CD4-positive, alpha-beta T cell treated with Interleukin-6 for 4 hours (primary cell): ENCODE results near the gene EMC10.
"Not testable (repeated sequence)": the region's sequence is repeated elsewhere in the genome, so short reads cannot be mapped to it uniquely, and the experiment has no call there.

Experiments used
- DNase-seq: peaks from one replicate; pipeline ENCODE4 v3.0.0-alpha.2; 2020; ENCODE audit warnings: mixed read lengths

The EMC10 gene

DNA sequence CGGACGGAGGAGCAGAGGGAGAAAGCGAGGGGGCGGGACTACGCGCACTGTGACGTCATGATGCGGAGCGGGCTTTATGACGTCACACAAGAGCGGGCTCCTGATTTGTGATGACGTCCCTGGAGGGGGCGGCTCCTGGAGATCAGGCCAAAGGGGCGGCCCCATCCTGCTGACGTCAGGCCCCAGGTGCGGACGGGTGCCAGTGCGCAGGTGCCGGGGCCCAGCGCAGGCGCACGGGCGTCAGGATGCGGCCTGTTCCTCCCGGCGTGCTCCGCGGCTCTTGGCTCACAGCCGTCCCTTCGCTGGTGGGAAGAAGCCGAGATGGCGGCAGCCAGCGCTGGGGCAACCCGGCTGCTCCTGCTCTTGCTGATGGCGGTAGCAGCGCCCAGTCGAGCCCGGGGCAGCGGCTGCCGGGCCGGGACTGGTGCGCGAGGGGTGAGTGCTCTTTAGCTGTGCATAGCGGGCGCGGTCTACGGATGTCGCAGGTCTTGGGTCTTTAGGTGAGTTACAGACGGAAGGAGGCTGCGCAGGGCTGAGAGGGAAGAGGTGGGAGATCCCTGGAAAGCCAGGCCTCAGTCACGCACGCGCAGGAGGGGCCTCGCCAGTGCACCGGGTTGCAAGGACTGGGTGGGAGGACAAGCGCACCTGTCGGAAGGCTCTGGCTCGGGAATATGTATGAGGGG lies at the start of gene EMC10, which contains the start of gene GARIN5A:
Gene EMC10 (plus strand): TSS at position 284 of the 683 bp plus-strand sequence. CDS start 38 bp downstream, at position 322.
Gene GARIN5A (minus strand): TSS at position 625 of the 683 bp plus-strand sequence. CDS start 460 bp downstream, at position 165.
- peak; percentile 91 for DNase-seq

DNA sequence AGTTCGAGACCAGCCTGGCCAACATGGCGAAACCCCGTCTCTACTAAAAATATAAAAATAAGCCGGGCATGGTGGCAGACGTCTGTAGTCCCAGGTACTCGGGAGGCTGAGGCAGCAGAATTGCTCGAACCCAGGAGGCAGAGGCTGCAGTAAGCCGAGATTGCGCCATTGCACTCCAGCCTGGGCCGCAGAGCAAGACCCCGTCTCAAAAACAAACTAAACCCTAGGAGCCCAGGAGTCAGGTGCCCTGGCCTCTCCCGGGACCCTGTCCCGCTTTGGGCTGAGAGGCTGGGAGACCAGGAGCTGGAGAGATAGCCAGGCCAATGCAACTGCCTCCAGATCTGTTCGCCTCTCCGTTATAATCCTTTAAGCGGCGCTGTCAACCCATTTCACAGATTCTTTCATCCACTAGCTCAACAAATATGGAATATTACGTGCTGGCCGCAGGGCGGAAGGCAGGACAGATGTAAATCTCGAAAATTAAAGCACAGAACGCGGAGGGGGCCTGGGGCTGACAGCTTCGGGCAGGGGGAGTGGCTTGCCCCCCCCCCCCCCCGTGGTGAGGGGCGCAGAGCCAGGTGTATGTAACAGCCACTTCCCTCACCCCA lies 48.9 kb upstream of the EMC10 start:
- DNase-seq = no peak

DNA sequence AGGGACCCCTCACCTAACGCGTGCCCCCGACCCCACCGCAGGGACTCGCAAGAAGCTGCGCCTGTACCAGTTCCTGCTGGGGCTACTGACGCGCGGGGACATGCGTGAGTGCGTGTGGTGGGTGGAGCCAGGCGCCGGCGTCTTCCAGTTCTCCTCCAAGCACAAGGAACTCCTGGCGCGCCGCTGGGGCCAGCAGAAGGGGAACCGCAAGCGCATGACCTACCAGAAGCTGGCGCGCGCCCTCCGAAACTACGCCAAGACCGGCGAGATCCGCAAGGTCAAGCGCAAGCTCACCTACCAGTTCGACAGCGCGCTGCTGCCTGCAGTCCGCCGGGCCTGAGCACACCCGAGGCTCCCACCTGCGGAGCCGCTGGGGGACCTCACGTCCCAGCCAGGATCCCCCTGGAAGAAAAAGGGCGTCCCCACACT lies 48.3 kb upstream of the EMC10 start:
- DNase-seq = peak; percentile 66

DNA sequence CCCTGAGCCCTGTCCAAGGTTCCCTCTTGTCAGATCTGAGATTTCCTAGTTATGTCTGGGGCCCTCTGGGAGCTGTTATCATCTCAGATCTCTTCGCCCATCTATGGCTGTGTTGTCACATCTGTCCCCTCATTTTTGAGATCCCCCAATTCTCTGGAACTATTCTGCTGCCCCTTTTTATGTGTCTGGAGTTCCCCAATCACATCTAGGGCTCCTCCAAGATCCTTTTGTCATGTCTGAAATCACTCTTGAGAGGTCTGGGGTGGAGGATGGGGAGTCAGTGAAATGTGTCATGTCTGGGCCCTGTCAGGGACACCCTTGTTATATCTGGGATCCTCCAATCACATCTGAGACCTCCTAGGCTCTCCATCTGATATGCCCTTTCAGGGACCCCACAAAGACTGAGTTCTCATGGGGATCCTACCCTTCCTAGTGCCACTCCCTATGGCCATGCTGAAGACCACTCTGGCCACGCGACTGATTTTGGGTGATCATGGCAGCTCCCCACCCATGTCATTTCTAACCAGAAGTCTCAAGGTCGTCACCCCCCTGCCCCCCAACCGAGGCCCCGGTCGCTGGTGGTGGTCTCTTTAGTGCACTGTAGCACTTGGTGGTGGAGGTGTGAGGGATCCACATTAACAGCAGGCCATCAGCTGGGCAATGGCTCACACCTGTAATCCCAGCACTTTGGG lies 47.4 kb upstream of the EMC10 start:
- no peak for DNase-seq

DNA sequence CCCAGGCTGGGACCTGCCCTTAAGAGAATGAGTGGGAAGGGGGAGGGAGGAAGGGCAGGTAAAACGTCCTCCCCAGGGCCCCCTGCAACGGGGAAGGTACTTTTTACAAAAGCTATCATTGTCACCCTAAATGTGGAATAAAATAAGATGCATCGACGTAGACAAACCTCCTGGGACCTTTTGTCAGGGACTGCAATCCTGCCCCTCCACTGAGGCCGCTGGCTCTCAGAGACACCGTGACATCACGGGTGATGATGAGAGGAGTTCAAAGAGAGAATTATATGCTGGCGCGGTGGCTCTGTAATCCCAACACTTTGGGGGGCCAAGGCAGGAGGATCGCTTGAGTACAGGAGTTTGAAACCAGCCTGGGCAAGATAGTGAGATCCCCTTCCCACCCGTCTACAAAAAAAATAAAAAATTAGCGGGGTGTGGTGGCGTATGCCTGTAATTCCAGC lies 45.4 kb upstream of the EMC10 start:
- no peak for DNase-seq

DNA sequence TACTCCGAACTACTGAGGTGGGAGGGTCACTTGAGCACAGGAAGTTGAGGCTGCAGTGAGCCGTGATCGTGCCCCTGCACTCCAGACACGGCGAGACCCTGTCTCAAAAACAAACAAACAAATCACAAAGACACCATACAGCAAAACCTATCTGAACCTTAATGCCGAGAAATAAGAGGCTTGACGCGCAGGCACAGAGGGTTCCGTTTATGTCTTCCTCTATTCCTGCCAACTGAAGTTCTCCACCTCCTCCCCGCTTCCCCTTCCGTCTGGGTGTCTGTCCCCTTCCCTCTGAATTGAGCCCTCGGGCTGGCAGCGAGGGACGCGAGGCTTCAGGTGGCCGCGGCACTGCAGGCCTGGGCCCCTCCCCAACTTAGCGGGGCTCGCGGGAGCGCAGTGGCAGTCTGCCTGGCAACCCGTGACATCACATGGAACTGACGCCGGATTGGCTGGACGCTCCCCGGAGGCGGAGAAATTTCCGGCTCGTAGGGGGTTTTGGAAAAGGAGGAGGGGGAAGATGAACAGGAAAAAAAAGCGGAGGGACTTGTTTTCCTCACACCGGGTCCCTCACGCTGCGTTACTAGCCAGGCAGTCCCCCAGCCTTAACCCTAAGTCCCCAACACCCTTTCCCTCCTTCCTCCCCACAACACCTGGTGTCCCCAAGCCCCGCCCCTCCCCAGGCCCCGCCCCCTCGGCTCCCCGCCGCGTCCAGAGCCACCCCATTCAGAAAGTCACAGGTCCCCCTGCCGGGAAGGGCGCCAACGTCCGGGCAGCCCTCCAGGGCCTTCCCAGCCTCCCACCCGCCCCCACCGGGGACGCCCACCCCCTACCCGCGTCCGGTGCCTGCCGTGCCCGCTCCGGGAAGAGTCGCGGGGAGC lies 44.7 kb upstream of the EMC10 start:
- DNase-seq = peak; percentile 87

DNA sequence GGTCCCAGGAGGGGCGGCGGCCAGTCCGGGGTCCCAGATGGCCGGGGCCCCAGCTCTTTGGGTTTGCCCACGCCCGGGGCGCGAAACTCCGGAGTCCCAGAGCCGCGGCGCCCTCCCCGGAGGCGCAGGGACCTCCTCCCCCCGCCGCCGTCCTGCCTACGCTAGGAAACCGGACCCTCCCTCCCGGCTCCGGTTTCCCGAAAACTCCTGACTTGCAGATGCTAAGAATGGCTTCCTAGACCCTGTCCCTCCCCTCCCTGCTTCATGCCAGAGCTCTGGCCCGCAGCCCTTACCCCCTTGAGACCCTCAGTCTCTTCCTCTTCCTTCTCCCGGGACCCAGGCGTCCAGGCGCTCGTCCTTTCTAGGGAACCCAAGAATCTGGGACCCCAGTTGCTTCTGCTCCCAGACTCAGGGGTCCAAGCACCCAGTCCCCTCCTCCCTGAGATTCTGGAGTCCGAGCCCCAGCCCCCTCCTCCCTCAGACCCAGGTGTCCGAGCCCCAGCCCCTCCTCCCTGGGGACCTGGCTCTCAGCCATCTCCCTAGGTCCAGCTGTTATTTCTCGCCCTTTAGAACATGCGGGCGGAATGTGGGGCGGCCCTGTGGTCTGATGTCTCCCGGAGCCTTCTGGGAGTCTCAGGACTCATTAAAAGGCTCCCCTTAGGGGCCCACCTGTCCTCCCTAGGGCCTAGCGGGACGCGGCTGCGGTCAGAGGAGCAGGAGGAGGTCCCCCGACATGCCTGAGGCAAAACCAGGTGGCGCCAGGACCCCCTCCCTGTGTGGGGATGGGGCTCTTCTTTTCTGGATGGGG lies 43.9 kb upstream of the EMC10 start, which contains the start of gene MYBPC2:
Gene MYBPC2 (plus strand): TSS at position 672 of the 808 bp plus-strand sequence. CDS start 62 bp downstream, at position 734.
- no peak for DNase-seq

DNA sequence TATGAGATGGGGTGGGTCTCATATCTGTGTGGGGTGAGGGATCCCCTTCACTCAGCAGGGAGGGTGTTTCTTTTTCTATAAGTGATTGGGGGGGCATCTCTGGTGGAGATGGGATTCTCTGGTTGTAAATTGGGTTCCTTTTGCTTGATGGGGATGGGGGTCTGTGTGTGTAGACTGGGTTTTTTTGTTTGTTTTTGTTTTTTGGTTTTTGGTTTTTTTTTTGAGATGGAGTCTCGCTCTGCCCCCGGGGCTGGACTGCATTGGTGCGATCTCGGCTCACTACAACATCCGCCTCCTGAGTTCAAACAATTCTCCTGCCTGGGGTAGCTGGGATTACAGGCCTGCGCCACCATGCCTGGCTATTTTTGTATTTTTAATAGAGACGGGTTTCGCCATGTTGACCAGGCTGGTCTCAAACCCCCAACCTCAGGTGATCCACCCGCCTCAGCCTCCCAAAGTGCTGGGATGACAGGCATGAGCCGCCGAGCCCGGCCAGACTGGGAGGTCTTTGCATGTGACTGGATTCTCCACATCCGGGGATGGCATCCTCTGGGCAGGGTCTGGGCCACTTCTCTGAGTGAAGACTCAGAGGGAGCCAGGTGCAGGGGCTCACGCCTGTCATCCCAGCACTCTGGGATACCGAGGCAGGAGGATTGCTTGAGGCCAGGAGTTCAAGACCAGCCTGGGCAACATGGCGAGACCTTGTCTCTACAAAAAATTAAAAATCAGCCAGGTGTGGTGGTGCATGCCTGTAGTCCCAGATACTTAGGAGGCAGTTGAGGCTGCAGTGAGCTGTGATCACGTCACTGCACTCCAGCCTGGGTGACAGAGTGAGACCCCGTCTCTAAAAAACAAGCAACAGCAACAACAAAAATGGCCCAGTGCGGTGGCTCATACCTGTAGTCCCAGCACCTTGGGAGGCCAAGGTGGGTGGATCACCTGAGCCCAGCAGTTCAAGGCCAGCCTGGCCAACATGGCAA lies 42.8 kb upstream of the EMC10 start:
- no peak for DNase-seq

DNA sequence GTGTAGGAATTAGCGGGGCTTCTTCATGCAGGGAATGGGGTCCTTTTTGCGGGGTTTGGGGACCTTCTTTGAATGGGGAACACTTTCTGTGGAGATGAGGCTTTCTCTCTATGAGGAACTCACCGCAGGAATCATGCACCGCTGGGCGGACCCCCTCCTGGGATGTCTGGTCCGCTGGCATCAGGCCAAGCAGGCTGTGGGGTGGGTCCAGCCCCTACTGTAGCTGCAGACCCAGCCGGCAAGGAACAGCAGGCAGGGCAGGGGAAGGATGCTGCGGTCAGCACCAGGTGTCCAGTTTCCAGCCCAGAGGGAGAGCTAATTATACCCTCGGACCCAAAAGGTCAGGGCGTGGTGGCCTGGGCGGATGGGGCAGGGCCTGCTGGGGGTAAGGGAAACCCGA lies 41.8 kb upstream of the EMC10 start:
- DNase-seq = no peak

DNA sequence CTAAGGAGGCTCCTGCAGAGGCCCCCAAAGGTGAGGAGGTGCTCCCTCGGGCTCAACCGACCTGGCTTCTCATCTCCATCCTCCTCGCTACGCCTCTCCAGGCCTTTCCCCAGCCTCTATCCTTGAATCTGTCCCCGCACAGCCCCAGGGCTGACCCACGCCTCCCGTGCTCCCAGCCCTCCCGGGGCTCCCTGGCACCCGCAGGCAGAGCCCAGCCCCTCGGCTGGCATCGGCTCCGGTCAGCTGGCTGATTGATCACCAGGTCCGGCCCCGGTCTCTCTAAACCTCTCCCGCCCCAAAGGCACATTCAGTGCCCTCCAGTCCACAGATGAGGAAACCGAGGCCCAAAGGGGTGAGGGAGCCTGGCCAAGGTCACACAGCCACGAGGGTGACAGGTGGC lies 41.1 kb upstream of the EMC10 start:
- DNase-seq = no peak

DNA sequence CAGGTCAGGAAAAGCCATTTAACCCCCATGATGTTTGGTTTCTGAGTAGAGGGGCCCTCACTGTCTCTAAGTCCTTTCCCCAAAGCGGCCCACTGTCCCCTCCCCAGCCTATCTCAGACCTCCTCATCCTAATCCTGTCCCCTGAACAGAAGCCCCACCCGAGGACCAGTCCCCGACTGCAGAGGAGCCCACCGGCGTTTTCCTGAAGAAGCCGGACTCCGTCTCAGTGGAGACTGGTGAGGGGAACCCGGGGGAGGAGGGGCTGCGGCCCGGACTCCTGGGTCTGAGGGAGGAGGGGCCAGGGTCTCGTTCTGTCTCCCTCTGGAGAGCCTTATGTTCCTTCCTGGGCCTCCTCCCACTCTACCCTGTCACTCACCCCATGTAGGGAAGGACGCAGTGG lies 40.7 kb upstream of the EMC10 start:
- DNase-seq = no peak

DNA sequence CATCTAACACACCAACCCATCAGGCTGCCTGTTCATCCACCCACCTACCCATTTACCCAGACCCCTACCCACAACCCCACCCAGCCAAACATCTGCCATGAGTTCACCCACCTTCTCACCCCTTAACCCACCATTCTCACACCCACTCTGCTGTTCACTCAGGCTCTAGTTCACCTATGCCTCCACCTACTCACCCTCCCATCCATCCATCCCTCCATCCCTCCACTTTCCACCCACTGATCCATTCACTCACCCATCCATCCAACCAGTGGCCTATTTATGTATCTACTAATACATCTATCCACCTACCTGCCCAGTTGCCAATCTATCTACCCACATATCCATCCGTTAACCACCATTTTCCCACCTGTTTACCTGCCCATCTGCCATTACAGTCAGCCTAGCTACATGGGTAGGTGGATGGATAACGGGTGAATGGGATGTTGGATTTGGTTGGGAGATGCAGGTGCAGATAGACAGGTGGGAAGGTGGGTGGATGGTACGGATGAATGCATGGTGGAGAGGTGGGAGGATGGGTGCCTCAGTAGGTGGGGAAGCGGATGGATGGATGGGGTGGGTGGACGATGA lies 38.4 kb upstream of the EMC10 start:
- no peak for DNase-seq

DNA sequence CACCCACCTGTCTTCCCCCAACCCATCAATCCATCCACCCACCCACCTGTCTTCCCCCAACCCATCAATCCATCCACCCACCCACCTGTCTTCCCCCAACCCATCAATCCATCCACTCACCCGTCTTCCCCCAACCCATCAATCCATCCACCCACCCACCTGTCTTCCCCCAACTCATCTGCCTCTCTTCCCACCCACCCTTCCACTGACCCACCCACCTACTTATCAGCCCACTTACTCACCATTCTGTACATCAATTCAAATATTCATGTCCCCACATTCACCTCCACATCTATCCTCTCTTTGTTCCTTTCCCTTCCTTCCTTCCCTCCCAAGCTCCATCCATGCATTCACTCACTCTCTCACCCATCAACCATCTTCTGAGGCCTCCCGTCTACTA lies 37.2 kb upstream of the EMC10 start:
- not testable (repeated sequence) for DNase-seq

DNA sequence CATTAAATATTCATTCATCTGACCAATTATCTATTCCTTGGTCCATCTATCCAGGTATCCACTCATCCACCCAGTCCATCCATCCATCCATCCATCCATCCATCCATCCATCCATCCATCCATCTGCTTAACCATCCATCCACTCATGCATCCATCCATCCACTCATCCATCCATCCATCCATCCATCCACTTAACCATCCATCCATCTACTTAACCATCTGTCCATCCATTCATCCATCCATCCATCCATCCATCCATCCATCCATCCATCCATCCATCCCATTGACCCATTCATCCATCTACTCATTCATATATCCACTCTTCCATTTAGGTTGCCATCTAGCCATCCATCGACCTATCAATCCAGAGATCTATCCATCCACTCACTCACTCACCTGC lies 32.2 kb upstream of the EMC10 start:
- no peak for DNase-seq

DNA sequence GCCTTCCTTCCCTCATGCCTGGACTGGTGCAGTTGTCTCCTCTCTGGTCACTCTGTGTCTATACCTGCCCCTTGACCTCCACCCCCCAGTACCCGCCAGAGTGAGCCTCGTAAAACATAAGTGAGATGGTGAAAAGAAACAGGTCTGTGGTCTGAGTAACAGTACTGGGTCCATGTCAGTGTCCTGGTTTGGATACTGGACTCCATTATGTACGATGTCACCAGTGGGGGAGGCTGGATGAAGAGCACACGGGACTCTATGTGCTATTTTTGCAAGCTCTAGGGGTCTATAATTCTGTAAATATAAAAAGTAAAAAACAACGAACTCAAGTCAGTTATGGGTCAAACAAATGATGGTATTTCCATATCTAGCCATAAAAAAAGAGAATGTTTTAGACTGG lies 29.3 kb upstream of the EMC10 start:
- no peak for DNase-seq

DNA sequence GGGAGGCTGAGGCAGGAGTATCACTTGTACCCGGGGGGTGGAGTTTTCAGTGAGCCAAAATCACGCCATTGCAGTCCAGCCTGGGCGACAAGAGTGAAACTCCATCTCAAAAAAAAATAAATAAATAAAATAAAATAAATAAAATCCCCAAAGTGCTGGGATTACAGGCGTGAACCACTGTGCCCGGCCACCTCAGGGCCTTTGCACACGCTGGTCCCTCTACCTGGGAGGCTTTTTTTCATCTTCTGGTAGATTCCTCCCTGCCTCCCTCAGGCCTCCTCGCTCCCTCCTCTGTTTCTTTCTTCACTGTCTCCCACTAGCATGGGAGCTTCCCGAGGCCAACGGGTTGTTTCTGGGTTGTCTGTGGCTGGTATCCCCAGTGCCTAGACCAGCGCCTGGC lies 28.6 kb upstream of the EMC10 start:
- DNase-seq = no peak

DNA sequence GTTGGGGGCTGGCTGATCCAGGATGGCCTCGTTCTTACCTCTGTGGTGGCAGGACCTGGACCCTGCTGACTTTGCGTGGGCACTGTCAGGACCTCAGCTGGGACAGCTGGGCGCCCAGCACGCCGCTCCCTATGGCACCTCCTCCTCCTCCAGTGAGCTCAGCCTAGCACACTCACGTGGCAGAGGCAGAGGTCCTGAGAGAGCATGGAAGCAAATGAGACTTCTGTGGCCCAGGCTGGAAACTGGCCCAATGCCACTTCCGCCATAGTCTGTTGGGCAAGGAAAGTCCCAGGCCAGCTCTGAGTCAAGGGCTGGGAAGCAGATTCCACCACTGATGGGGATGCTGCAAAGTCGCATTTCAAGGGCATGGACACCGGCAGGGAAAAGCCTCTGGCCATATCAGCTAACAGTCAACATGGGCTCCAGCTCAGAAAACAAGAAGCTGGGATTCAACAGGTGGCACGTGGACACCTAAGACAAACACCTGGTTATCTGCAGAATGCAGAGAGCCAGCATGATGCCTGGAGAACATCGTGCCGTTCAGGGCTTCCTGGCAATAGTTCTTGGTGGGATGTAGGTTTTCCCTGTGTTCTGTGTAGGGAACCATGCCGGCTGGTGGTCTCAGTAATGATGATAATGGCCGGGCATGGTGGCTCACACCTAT lies 26.9 kb upstream of the EMC10 start:
- DNase-seq = no peak

DNA sequence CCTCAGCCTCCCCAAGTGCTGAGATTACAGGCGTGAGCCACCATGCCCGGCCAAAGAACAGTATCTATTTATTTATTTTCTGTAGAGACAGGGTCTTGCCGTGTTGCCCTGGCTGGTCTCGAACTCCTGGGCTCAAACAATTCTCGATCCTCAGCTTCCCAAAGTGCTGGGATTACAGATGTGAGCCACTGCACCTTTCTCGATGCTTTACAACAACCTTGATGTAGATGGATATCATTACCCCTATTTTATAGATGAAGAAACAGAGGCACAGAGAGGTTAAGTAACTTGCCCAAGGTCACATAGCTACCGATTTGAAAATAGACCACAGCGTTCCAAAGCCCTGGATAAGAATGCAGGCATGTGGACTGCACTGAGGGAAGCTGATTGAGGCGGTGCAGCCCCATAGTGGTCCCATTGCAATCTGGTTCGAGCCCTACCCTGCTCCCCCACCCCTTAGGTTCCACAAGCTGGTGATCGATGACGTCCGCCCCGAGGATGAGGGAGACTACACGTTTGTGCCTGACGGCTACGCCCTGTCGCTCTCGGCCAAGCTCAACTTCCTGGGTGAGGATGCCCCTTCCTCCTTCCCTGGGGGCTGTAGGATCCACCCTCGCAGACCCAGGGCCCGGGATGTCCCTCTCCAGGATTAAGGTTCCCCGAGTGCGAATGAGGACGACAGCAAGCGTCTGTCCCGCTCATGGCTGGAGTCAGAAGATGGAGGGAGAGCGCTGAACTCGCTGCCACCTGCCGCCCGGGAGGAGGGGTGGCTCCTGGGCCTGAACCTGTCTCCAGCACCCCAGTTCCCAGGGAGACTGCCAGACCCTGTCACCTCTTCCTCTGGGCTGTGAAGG lies 25.7 kb upstream of the EMC10 start:
- DNase-seq = no peak

DNA sequence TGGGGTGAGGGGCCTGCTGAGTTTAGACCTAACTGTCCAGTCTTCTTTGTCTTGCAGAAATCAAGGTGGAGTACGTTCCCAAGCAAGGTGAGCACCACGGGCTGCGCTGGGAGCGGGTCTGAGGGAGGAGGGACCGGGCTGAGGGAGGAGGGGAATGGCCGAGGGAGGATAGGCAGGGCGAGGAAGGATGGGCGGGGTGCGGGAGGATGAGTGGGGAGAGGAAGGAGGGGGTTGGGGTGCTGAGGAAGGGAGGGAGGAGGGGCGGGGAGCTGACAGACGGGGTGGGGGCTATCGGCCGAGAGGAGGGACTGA lies 25.1 kb upstream of the EMC10 start:
- no peak for DNase-seq
